Osteoblast (primary cell): ENCODE measurements around the gene SPECC1. TPM values are rescaled to one million over a fixed set of nuclear protein-coding genes. Genes with fewer than 3 reads are reported as not detected.

ENCODE experiments used
- DNase-seq: peaks from one replicate; pipeline ENCODE4 v3.0.0; 2011; ENCODE audit warnings: low spot score, mixed read lengths; ENCODE audit not compliant: insufficient read length; ENCODE audit errors: missing footprints
- H2AFZ ChIP-seq: 2 replicates; pipeline ENCODE4 v1.6.0; 2011; ENCODE audit warnings: mild to moderate bottlenecking, low read length
- H3K27ac ChIP-seq: 2 replicates; pipeline ENCODE4 v1.5.1; 2011; ENCODE audit warnings: mild to moderate bottlenecking, low read depth, low read length, moderate library complexity
- H3K27me3 ChIP-seq: 2 replicates; pipeline ENCODE4 v1.6.0; 2012; ENCODE audit warnings: mild to moderate bottlenecking, control low read depth, inconsistent platforms, low read length, moderate library complexity; ENCODE audit not compliant: insufficient read depth
- H3K36me3 ChIP-seq: 2 replicates; pipeline ENCODE4 v1.5.1; 2011; ENCODE audit warnings: mild to moderate bottlenecking, low read length, control low read depth, moderate library complexity; ENCODE audit not compliant: insufficient read depth
- H3K4me1 ChIP-seq: 2 replicates; pipeline ENCODE4 v1.5.1; 2011; ENCODE audit warnings: mild to moderate bottlenecking, low read length, control low read depth, moderate library complexity; ENCODE audit not compliant: insufficient read depth
- H3K4me2 ChIP-seq: 2 replicates; pipeline ENCODE4 v1.6.0; 2011; ENCODE audit warnings: mild to moderate bottlenecking, low read length; ENCODE audit not compliant: insufficient read depth
- H3K4me3 ChIP-seq: fragments of 200-600 bp; sonication (generic); 3 replicates; pipeline ENCODE4 v1.5.1; 2012; ENCODE audit warnings: mild to moderate bottlenecking, low read length, inconsistent platforms; ENCODE audit not compliant: insufficient read depth
- H3K79me2 ChIP-seq: 2 replicates; pipeline ENCODE4 v1.6.0; 2012; ENCODE audit warnings: mild to moderate bottlenecking, low read length, control low read depth, inconsistent platforms; ENCODE audit not compliant: insufficient read depth
- H3K9me3 ChIP-seq: 2 replicates; pipeline ENCODE4 v1.5.1; 2011; ENCODE audit warnings: low read depth, low read length, control low read depth
- H4K20me1 ChIP-seq: 2 replicates; pipeline ENCODE4 v1.6.0; 2012; ENCODE audit warnings: mild to moderate bottlenecking, low read length, control low read depth; ENCODE audit not compliant: insufficient read depth
- total RNA-seq: library from RNA; depleted of rRNA; stranded (reverse); fragments of >200 nt; gene quantifications from 2 replicates; pipeline ENCODE4 v1.2.3, GENCODE V29; 2012
- TF ChIP-seq, protein P1 (sequence below): IDR thresholded peaks from 2 replicates; pipeline ENCODE4 v1.5.1; 2011; ENCODE audit warnings: mild to moderate bottlenecking, low read depth, low read length, moderate library complexity; ENCODE audit errors: extremely low read depth

Gene SPECC1
- total RNA-seq, 1 donor = 155 TPM

DNA sequence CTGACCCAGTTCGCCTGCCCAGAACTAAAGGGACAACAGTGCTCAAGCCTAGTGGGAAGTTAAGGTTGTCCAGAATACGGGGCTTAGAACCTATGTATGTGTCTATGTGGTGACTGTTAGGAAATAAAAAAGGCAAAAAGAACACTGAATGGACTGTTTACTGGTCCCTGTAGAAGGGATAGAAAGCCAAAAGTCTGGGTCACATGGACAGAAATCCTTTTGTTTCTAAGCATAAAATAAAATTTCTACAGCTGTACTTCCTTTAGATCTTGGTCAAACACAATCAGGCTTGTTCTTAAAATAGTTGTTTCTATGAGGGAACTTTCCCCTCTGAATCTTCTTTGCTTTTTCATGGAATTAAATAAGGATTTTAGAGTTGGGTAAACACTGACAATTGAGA, 245.4 kb downstream of the SPECC1 start:
- H4K20me1 ChIP-seq = no peaks in the 10 kb centered on the region
- H3K36me3 ChIP-seq = peaks cover 27% of the 10 kb centered on the region
- no peak overlapping the region for H3K4me2 ChIP-seq
- DNase-seq = no peak
- TF ChIP-seq, protein P1, sequence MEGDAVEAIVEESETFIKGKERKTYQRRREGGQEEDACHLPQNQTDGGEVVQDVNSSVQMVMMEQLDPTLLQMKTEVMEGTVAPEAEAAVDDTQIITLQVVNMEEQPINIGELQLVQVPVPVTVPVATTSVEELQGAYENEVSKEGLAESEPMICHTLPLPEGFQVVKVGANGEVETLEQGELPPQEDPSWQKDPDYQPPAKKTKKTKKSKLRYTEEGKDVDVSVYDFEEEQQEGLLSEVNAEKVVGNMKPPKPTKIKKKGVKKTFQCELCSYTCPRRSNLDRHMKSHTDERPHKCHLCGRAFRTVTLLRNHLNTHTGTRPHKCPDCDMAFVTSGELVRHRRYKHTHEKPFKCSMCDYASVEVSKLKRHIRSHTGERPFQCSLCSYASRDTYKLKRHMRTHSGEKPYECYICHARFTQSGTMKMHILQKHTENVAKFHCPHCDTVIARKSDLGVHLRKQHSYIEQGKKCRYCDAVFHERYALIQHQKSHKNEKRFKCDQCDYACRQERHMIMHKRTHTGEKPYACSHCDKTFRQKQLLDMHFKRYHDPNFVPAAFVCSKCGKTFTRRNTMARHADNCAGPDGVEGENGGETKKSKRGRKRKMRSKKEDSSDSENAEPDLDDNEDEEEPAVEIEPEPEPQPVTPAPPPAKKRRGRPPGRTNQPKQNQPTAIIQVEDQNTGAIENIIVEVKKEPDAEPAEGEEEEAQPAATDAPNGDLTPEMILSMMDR = no peak
- no peak overlapping the region for H3K27ac ChIP-seq
- H2AFZ ChIP-seq = no peak overlapping the region
- peaks cover 3% of the 10 kb centered on the region for H3K9me3 ChIP-seq
- no peak overlapping the region for H3K4me3 ChIP-seq
- no peaks in the 10 kb centered on the region for H3K4me1 ChIP-seq
- H3K27me3 ChIP-seq = no peaks in the 10 kb centered on the region
- H3K79me2 ChIP-seq = no peaks in the 10 kb centered on the region

DNA sequence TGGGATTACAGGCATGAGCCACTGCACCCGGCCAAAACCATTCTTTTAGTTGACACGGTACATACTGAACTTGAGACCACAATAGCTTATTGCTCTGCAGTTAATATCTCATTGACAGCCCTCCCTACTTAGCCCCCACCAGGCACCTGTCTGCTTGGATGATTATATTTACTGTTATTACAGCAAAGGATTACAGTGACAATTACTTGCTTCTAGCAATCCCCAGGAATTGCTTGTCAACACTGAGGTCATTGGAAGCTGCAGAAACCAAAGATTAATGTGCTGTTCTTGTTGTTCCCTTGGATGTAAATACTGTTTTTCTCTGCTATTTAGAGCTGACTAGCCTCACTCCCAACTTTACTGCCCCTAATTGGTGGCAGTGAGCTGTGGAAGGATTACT, 247.0 kb downstream of the SPECC1 start:
- TF ChIP-seq, protein P1 = no peak
- Histone ChIP-seq H3K4me1 (no peaks in the 10 kb centered on the region), H3K79me2 (no peaks in the 10 kb centered on the region), H4K20me1 (no peaks in the 10 kb centered on the region), H3K9me3 (peaks cover 3% of the 10 kb centered on the region), H3K27ac (no peak overlapping the region), H3K4me3 (no peak overlapping the region), H3K27me3 (no peaks in the 10 kb centered on the region), H3K36me3 (peaks cover 35% of the 10 kb centered on the region), H3K4me2 (no peak overlapping the region), H2AFZ (no peak overlapping the region)
- DNase-seq = no peak

DNA sequence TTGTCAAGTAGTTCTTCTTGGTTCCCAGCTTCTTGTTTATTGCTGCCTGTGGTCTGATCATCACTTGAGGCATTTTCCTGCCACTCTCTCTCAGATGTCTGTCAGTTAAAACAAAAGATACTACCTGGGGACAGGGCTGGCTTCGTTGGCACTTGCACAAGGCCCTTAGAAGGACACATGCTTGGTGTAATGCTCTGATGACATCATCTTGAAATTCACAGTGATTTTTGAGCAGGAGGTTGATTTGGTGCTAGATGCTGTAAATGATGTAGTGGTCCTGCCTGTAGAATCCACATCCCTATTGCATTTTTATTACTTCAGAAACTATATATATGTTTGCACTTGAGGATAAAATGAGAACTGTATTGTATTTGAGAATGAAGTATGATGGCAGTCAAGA, 247.8 kb downstream of the SPECC1 start:
- Histone ChIP-seq H3K4me2 (no peak overlapping the region), H3K9me3 (peaks cover 3% of the 10 kb centered on the region), H3K4me3 (no peak overlapping the region), H3K27me3 (no peaks in the 10 kb centered on the region), H4K20me1 (no peaks in the 10 kb centered on the region), H3K4me1 (no peaks in the 10 kb centered on the region), H3K27ac (no peak overlapping the region), H2AFZ (no peak overlapping the region), H3K79me2 (no peaks in the 10 kb centered on the region), H3K36me3 (peaks cover 35% of the 10 kb centered on the region)
- TF ChIP-seq, protein P1 = no peak
- DNase-seq = no peak

DNA sequence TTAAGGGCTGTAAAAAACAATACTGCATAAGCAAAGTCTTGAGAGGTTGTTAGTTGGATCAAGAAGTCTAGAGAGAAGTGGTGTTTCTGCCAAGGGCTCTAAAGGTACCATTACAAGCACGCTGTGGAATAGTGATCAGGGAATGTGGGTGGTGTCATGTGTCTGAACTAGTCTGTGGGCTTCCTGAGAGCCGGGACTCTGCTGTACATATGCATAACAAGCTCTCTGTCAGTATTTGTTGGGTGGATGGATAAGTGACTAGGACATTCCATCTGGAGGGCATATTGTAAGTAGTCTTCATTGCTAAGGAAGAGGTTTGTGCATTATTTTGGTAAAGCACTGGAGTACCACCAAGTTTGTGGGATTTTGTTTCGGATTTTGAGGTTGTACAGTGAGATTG, 248.6 kb downstream of the SPECC1 start:
- Histone ChIP-seq H3K4me1 (no peaks in the 10 kb centered on the region), H3K79me2 (no peaks in the 10 kb centered on the region), H2AFZ (no peak overlapping the region), H3K4me3 (no peak overlapping the region), H3K27ac (no peak overlapping the region), H3K36me3 (peaks cover 31% of the 10 kb centered on the region), H3K9me3 (peaks cover 3% of the 10 kb centered on the region), H3K4me2 (no peak overlapping the region), H3K27me3 (no peaks in the 10 kb centered on the region), H4K20me1 (no peaks in the 10 kb centered on the region)
- DNase-seq = no peak
- TF ChIP-seq, protein P1 = no peak
